KOPT-K1 (cell line): ENCODE results near the gene ST7.

Source experiments
- H3K27ac ChIP-seq: fragments of 200-600 bp; sonication (generic); 2 replicates; pipeline ENCODE4 v1.5.1; 2016; ENCODE audit warnings: antibody characterized with exemption, mild to moderate bottlenecking, low read depth, low read length; ENCODE audit not compliant: poor library complexity, severe bottlenecking
- H3K36me3 ChIP-seq: fragments of 200-600 bp; sonication (generic); 2 replicates; pipeline ENCODE4 v1.5.1; 2017; ENCODE audit warnings: antibody characterized with exemption, mild to moderate bottlenecking, low read length, moderate library complexity; ENCODE audit not compliant: insufficient read depth
- H3K9me3 ChIP-seq: fragments of 200-600 bp; sonication (generic); 2 replicates; pipeline ENCODE4 v1.5.1; 2017; ENCODE audit warnings: antibody characterized with exemption, low read length, mild to moderate bottlenecking; ENCODE audit not compliant: insufficient read depth, poor library complexity, severe bottlenecking

Gene ST7

GRCh38 chr7:117129521-117129955 lies 176.2 kb downstream of the ST7 start:
- Histone ChIP-seq H3K9me3 (no peaks in the 10 kb centered on the region), H3K36me3 (no peaks in the 10 kb centered on the region), H3K27ac (no peak overlapping the region)

DNA sequence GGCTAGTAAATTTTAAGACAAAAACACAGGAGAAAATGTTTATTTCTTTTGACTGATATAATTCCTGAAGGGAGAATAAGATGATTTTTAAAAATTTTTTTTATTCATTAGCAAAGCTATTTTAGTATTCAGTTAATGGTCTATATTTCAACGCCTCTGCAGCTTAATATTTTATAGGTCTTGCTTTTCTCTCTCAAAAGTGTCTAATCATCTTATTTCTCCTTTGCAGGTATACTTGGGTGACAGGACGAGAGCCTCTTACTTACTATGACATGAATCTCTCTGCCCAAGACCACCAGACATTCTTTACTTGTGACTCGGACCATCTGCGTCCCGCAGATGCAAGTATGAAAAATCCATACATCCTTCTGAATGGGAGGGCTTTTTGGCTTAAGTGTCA lies 177.0 kb downstream of the ST7 start:
- H3K36me3 ChIP-seq = no peaks in the 10 kb centered on the region
- no peak overlapping the region for H3K27ac ChIP-seq
- no peaks in the 10 kb centered on the region for H3K9me3 ChIP-seq

GRCh38 chr7:117132321-117133120 lies 179.2 kb downstream of the ST7 start:
- Histone ChIP-seq H3K9me3 (no peaks in the 10 kb centered on the region), H3K36me3 (no peaks in the 10 kb centered on the region), H3K27ac (no peak overlapping the region)

DNA sequence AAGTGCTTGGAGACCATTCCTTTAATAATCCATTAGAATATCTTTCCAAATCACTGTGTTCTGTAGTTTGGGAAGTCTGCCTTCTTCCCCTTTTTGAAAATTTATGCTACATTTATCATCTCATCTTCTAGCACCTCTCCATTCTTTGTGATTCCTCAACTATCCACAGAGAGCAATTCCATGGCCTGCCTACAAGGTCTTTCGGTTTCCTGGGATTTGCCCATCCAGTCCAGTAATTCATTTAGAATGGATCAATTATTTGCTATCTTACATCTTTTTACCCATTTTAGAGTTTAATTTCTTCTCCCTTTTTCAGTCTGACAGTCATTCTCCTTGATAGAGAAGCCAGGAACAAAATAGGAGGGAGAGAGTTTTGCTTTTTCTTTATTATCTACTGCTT lies 179.8 kb downstream of the ST7 start:
- Histone ChIP-seq H3K9me3 (no peaks in the 10 kb centered on the region), H3K27ac (no peak overlapping the region), H3K36me3 (no peaks in the 10 kb centered on the region)

DNA sequence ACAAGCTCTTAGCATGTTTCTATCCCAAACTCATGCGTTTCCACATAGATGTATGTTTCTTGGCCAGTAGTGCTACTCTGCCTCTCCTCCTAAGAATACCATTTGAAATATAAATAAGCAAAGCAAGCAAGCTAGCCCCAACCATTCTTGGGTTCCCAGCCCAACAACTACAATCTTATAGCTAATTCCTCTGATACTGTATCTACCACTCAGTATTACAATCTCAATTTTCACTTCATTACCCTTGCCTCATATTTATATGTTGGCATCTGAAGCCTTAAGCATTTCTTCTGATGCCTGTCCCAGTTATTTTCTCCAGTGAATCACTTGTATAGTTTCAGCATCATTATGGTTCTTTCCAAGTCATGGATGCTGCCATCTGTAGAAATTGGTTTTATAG lies 181.1 kb downstream of the ST7 start:
- Histone ChIP-seq H3K36me3 (no peaks in the 10 kb centered on the region), H3K9me3 (no peaks in the 10 kb centered on the region), H3K27ac (no peak overlapping the region)

GRCh38 chr7:117134889-117135552 lies 181.7 kb downstream of the ST7 start:
- H3K9me3 ChIP-seq = no peaks in the 10 kb centered on the region
- no peak overlapping the region for H3K27ac ChIP-seq
- no peaks in the 10 kb centered on the region for H3K36me3 ChIP-seq

DNA sequence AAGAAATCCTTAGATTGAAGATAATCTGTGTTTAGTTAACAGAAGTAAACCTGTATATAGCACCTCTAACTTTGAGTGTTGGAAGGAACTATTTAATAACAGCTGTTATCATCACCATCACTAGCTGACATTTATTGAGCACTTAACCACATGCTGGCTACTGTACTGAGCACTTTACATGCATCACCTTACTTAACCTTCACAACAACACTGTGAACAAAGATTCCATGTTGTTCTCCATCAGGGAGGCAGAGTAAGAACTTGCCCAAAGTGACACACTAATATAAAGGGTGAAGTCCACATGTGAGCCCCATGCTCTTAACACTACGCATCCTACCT lies 182.2 kb downstream of the ST7 start:
- Histone ChIP-seq H3K27ac (no peak overlapping the region), H3K36me3 (no peaks in the 10 kb centered on the region), H3K9me3 (no peaks in the 10 kb centered on the region)

DNA sequence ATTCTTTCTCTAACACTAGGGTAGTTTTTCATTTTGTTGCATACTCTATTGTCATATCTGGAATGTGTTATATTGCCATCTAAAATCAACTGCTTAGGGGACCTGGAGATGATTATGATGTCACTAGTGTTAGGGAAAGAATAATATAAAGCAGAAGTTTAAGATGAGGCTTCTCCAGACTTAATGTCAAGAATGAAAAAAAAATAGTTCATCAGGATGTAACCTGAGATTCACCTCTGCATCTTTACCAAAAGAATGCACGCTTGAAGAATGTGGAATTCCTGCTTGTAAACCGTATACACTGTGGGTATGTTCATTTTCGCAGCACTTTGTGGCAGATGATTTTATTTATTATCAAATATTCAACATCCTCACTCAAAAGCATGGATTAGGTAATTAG lies 184.6 kb downstream of the ST7 start:
- Histone ChIP-seq H3K36me3 (no peaks in the 10 kb centered on the region), H3K27ac (no peak overlapping the region), H3K9me3 (no peaks in the 10 kb centered on the region)

DNA sequence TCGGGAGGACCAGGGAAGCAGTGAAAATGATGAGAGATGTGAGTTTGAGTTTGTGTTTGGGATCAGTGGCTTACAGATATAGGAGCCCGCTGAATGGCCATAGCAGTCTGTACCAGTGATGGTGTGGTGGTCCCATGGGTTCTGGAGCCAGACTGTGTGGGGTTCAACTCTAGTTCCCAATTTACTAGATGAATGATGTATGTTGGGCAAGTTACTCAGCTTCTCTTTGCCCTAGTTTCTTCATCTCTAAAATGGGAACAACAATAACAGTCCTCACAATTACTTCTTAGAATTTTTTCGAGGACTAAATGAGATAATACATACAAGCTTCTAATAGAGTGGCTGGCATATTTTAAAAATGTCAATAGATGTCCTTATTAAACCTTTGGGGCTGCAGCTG lies 185.2 kb downstream of the ST7 start:
- H3K9me3 ChIP-seq = no peaks in the 10 kb centered on the region
- H3K27ac ChIP-seq = no peak overlapping the region
- no peaks in the 10 kb centered on the region for H3K36me3 ChIP-seq

GRCh38 chr7:117138981-117139380 lies 185.7 kb downstream of the ST7 start:
- Histone ChIP-seq H3K9me3 (no peaks in the 10 kb centered on the region), H3K27ac (no peak overlapping the region), H3K36me3 (no peaks in the 10 kb centered on the region)

GRCh38 chr7:117139397-117139984 lies 186.2 kb downstream of the ST7 start:
- H3K9me3 ChIP-seq = no peaks in the 10 kb centered on the region
- no peaks in the 10 kb centered on the region for H3K36me3 ChIP-seq
- no peak overlapping the region for H3K27ac ChIP-seq

DNA sequence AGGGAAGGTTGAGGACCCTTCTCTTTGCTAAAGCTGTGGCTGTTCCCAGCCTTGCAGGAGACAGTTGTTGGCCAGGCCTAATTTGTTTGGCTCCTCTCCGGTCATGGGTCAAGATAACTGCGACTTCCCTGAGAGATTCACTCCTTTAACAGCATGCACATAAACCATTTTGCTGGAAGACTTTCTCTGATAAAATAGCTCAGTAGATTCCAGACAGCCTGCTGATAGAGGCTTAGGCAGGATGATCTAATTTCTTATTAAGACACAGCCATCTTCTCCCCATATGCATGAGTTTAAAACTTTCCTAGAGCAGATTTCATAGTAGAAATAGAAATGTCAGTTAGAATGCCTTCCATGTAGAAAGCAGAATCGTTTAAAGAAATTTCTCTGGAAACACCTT lies 187.6 kb downstream of the ST7 start:
- Histone ChIP-seq H3K36me3 (no peaks in the 10 kb centered on the region), H3K27ac (no peak overlapping the region), H3K9me3 (no peaks in the 10 kb centered on the region)

DNA sequence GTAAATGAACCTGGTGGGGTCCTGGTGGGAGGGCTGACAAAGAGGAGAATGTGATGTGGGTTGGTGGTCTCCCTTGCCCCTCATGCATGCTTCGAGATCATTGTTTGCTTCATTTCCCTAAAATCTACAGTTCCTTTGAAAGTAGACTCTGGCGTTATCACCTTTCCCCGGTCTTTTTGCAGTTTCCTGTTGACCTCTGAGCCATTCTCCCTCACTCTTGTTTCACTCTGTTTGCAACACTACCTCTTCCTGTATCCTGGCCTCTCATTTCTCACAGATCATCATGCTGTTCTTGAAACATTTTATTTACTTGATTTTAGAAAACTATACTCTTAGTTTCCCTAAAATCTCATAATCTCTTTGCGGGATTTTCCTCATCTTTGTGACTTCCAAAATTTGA lies 189.8 kb downstream of the ST7 start:
- Histone ChIP-seq H3K27ac (no peak overlapping the region), H3K9me3 (no peaks in the 10 kb centered on the region), H3K36me3 (no peaks in the 10 kb centered on the region)

- Histone ChIP-seq H3K27ac (no peak overlapping the region), H3K9me3 (no peaks in the 10 kb centered on the region), H3K36me3 (no peaks in the 10 kb centered on the region)
Measured at GRCh38 chr7:117143580-117143979, 190.3 kb downstream of the ST7 start.

- H3K9me3 ChIP-seq = no peaks in the 10 kb centered on the region
- no peaks in the 10 kb centered on the region for H3K36me3 ChIP-seq
- H3K27ac ChIP-seq = no peak overlapping the region
Measured at GRCh38 chr7:117145333-117145732, 192.0 kb downstream of the ST7 start.

DNA sequence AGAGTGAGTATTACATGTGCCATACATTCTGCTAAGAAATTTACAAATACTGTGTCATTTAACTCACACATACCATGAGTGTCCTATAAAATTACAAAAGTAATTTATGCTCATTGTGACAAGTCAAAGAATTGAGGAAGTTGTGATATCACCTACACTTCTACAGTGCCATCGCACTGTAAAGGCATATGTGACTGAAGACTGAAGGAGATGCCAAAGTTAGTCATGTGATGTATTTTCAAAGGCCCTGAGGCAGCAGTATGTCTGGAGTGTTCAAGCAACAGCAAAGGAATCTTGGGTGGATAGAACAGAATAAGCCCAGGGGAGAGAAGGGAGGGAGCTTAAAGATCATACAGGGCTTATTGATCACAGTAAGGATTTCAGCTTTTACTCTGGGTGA lies 192.8 kb downstream of the ST7 start:
- Histone ChIP-seq H3K27ac (no peak overlapping the region), H3K36me3 (no peaks in the 10 kb centered on the region), H3K9me3 (no peaks in the 10 kb centered on the region)
